Esophagus muscularis mucosa (tissue), 3 donors: ENCODE data around the gene ANKRD39.

Experiments
- EP300 ChIP-seq: sonication (generic); formaldehyde crosslinking; IDR thresholded peaks from one replicate; pipeline ENCODE4 v1.6.1; 2017; ENCODE audit warnings: antibody characterized with exemption
- POLR2AphosphoS5 ChIP-seq, 2 donors: sonication (generic); formaldehyde crosslinking; IDR thresholded peaks; one replicate each; pipeline ENCODE4 v1.6.1; 2017; ENCODE audit warnings: antibody characterized with exemption in 2 of 2

DNA sequence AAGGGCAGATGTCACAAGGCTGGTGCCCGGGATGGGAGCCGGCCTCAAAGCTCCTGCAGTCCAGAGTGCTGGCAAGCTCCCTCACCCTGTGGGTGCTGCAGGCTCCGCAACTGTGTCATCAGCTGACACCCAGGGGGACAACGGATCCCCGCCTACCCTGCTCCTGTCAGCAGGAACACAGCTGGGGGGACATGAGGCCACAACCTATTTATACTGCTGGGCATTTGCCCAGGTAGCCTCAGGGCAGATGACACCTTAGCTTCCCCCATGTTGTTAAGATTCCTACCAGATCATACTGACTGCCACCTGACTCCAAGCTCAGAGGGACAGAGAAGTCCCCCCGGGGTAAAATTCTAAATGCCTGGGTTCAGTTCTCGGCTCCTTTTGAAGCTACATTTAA is 15.2 kb downstream of the ANKRD39 start:
- no peak for TF ChIP-seq POLR2AphosphoS5 (IDR thresholded peaks at IDR 0.05)
- no peak for TF ChIP-seq EP300
